WTC11 (cell line): Measurements from ENCODE around the gene OTUD4. TPM values are rescaled to one million over a fixed set of nuclear protein-coding genes. Genes with fewer than 3 reads are reported as not detected.

Source experiments
- ATAC-seq: fragments of 200-7000 bp; cut with Tn5 transposase; 2 replicates; pipeline ENCODE4 v1.10.0; 2021; ENCODE audit warnings: mild to moderate bottlenecking, moderate library complexity
- CTCF ChIA-PET: fragments of 300-600 bp; sonication (Branson Sonifier 250); formaldehyde crosslinking; loops from one replicate; lab custom pipeline; 2021; ENCODE audit warnings: antibody characterized with exemption; lab: Charles Lee
- POLR2A ChIA-PET: fragments of 350-600 bp; sonication (Branson Sonifier 250); formaldehyde crosslinking; loops from one replicate; lab custom pipeline; 2021; ENCODE audit warnings: antibody characterized with exemption; lab: Charles Lee
- DNase-seq: peaks from one replicate; pipeline ENCODE4 v3.0.0; 2021; ENCODE audit warnings: low spot score
- H3K27ac Mint-ChIP-seq: 2 replicates; pipeline ENCODE4 v1.8.0; 2021; ENCODE audit warnings: mixed read lengths
- H3K27me3 Mint-ChIP-seq: 2 replicates; pipeline ENCODE4 v1.8.0; 2021; ENCODE audit warnings: low read depth, mild to moderate bottlenecking, moderate library complexity, mixed read lengths
- H3K36me3 Mint-ChIP-seq: 2 replicates; pipeline ENCODE4 v1.8.0; 2021; ENCODE audit warnings: mixed read lengths
- H3K4me1 Mint-ChIP-seq: 2 replicates; pipeline ENCODE4 v1.8.0; 2022; ENCODE audit warnings: mixed read lengths
- H3K4me3 Mint-ChIP-seq: 2 replicates; pipeline ENCODE4 v1.8.0; 2021; ENCODE audit warnings: mild to moderate bottlenecking, moderate library complexity, mixed read lengths
- H3K9me3 Mint-ChIP-seq: 2 replicates; pipeline ENCODE4 v1.8.0; 2021; ENCODE audit warnings: mixed read lengths
- AR ChIP-seq: fragments of 250-450 bp; sonication (Bioruptor Pico); IDR thresholded peaks from 2 replicates; pipeline ENCODE4 v1.9.0; 2021; ENCODE audit warnings: mild to moderate bottlenecking
- ARID4B ChIP-seq: sonication (generic); formaldehyde crosslinking; IDR thresholded peaks from 2 replicates; pipeline ENCODE4 v1.8.0; 2023; ENCODE audit warnings: missing genetic modification reagents, mild to moderate bottlenecking, borderline replicate concordance
- CREM ChIP-seq: sonication (generic); formaldehyde crosslinking; IDR thresholded peaks from 2 replicates; pipeline ENCODE4 v1.8.1; 2022; ENCODE audit warnings: mild to moderate bottlenecking, missing genetic modification reagents, moderate library complexity
- E2F1 ChIP-seq: sonication (generic); formaldehyde crosslinking; IDR thresholded peaks from 2 replicates; pipeline ENCODE4 v1.8.0; 2022; ENCODE audit warnings: mild to moderate bottlenecking, missing genetic modification reagents
- FOXP4 ChIP-seq: sonication (generic); formaldehyde crosslinking; IDR thresholded peaks from 2 replicates; pipeline ENCODE4 v1.8.0; 2022; ENCODE audit warnings: mild to moderate bottlenecking, missing genetic modification reagents
- GRHL2 ChIP-seq: fragments of 250-450 bp; sonication (Bioruptor Pico); IDR thresholded peaks from 2 replicates; pipeline ENCODE4 v1.8.0; 2022; ENCODE audit warnings: mild to moderate bottlenecking, moderate library complexity; ENCODE audit not compliant: insufficient replicate concordance, severe bottlenecking
- HMGA2 ChIP-seq: fragments of 250-450 bp; sonication (Bioruptor Pico); IDR thresholded peaks from 2 replicates; pipeline ENCODE4 v1.4.0; 2021; ENCODE audit warnings: mild to moderate bottlenecking, moderate library complexity
- KAT7 ChIP-seq: sonication (generic); formaldehyde crosslinking; IDR thresholded peaks from 2 replicates; pipeline ENCODE4 v1.8.1; 2023; ENCODE audit warnings: missing genetic modification reagents, mild to moderate bottlenecking, borderline replicate concordance
- MLX ChIP-seq: sonication (generic); formaldehyde crosslinking; IDR thresholded peaks from 2 replicates; pipeline ENCODE4 v1.8.1; 2023; ENCODE audit warnings: mild to moderate bottlenecking, missing genetic modification reagents, moderate library complexity
- MXD4 ChIP-seq: fragments of 250-450 bp; sonication (Bioruptor Pico); IDR thresholded peaks from 2 replicates; pipeline ENCODE4 v1.8.0; 2021; ENCODE audit warnings: mild to moderate bottlenecking, moderate library complexity, borderline replicate concordance
- NFATC4 ChIP-seq: fragments of 250-450 bp; sonication (Bioruptor Pico); IDR thresholded peaks from 2 replicates; pipeline ENCODE4 v1.9.0; 2021; ENCODE audit warnings: mild to moderate bottlenecking
- NR2C2 ChIP-seq: sonication (generic); formaldehyde crosslinking; IDR thresholded peaks from 2 replicates; pipeline ENCODE4 v1.8.0; 2022; ENCODE audit warnings: mild to moderate bottlenecking, missing genetic modification reagents
- OVOL2 ChIP-seq: fragments of 250-450 bp; sonication (Bioruptor Pico); IDR thresholded peaks from 2 replicates; pipeline ENCODE4 v1.9.0; 2021; ENCODE audit warnings: mild to moderate bottlenecking, borderline replicate concordance
- PREB ChIP-seq: sonication (generic); formaldehyde crosslinking; IDR thresholded peaks from 2 replicates; pipeline ENCODE4 v1.8.1; 2022; ENCODE audit warnings: mild to moderate bottlenecking, missing genetic modification reagents, moderate library complexity, borderline replicate concordance
- RELA ChIP-seq: sonication (generic); formaldehyde crosslinking; IDR thresholded peaks from 2 replicates; pipeline ENCODE4 v1.8.1; 2022; ENCODE audit warnings: missing genetic modification reagents, mild to moderate bottlenecking, borderline replicate concordance
- SOX15 ChIP-seq: fragments of 250-450 bp; sonication (Bioruptor Pico); IDR thresholded peaks from 2 replicates; pipeline ENCODE4 v1.9.0; 2021; ENCODE audit warnings: mild to moderate bottlenecking
- TCF7 ChIP-seq: sonication (generic); formaldehyde crosslinking; IDR thresholded peaks from 2 replicates; pipeline ENCODE4 v1.8.0; 2022; ENCODE audit warnings: mild to moderate bottlenecking, low read depth, missing genetic modification reagents, moderate library complexity
- ZNF281 ChIP-seq: sonication (generic); formaldehyde crosslinking; IDR thresholded peaks from 2 replicates; pipeline ENCODE4 v1.8.0; 2023; ENCODE audit warnings: mild to moderate bottlenecking, missing genetic modification reagents
- ZNF317 ChIP-seq: sonication (generic); formaldehyde crosslinking; IDR thresholded peaks from 2 replicates; pipeline ENCODE4 v1.8.1; 2023; ENCODE audit warnings: low read depth, mild to moderate bottlenecking, moderate library complexity, missing genetic modification reagents, borderline replicate concordance
- ZNF423 ChIP-seq: fragments of 250-450 bp; sonication (Bioruptor Pico); IDR thresholded peaks from 2 replicates; pipeline ENCODE4 v2.1.2; 2022; ENCODE audit warnings: mild to moderate bottlenecking, moderate library complexity
- total RNA-seq: library from RNA; stranded (reverse); gene quantifications from 3 replicates; pipeline ENCODE4 v1.2.3, GENCODE V29; 2021

The OTUD4 gene
- total RNA-seq, 1 experiment from 2014 or later = 44.6 TPM

GRCh38 chr4:145176641-145177432 lies 3.6 kb downstream of the OTUD4 start (continued):
- no peak for TF ChIP-seq GRHL2
- TF ChIP-seq MXD4 = no peak
- TF ChIP-seq MLX (CRISPR knock-in tag) = no peak
- no peak for TF ChIP-seq FOXP4 (CRISPR knock-in tag)
- TF ChIP-seq AR (CRISPR knock-in tag) = no peak
- TF ChIP-seq PREB (CRISPR knock-in tag) = no peak
- no peak for TF ChIP-seq ARID4B (CRISPR knock-in tag)
- no peak for TF ChIP-seq HMGA2 (CRISPR knock-in tag)
- no peak for TF ChIP-seq NR2C2 (CRISPR knock-in tag)
- TF ChIP-seq CREM (CRISPR knock-in tag) = no peak
- TF ChIP-seq RELA = no peak
- TF ChIP-seq, all 79 proteins: peak for 0

- ATAC-seq (no peak), DNase-seq (no peak)
- Mint-ChIP-seq H3K4me3 (no peak overlapping the region), H3K36me3 (peaks cover 40% of the 10 kb centered on the region), H3K27me3 (no peaks in the 10 kb centered on the region), H3K9me3 (no peaks in the 10 kb centered on the region), H3K4me1 (no peaks in the 10 kb centered on the region), H3K27ac (no peak overlapping the region)
- ChIA-PET POLR2A (no interaction called here), CTCF (no interaction called here)
- TF ChIP-seq ZNF317 (CRISPR knock-in tag) = no peak
- TF ChIP-seq SOX15 (CRISPR knock-in tag) = no peak
- TF ChIP-seq ZNF423 (CRISPR knock-in tag) = no peak
- TF ChIP-seq E2F1 (CRISPR knock-in tag) = no peak
- no peak for TF ChIP-seq OVOL2 (CRISPR knock-in tag)
- no peak for TF ChIP-seq NFATC4 (CRISPR knock-in tag)
- no peak for TF ChIP-seq KAT7 (CRISPR knock-in tag)
- TF ChIP-seq TCF7 (CRISPR knock-in tag) = no peak
- TF ChIP-seq RELA = no peak
- no peak for TF ChIP-seq ZNF281 (CRISPR knock-in tag)
Observed at GRCh38 chr4:145171911-145172310, 8.5 kb downstream of the OTUD4 start.
